NCI-H2227 treated with DMSO at 0.1 percent for 48 hours (cell line): ENCODE data around the gene RNF135.
A peak's percentile ranks its signal among the peaks of the same experiment; 100 is the strongest.
"Not testable (repeated sequence)": the region's sequence is repeated elsewhere in the genome, so short reads cannot be mapped to it uniquely, and the experiment has no call there.

Experiments
- DNase-seq: peaks from one replicate; lab custom pipeline; 2025; lab: John Stamatoyannopoulos, UW

RNF135 gene

GRCh38 chr17:31003225-31003866 lies 32.5 kb downstream of the RNF135 start:
- DNase-seq = no peak

GRCh38 chr17:31004160-31004559 lies 33.3 kb downstream of the RNF135 start:
- DNase-seq = no peak

- no peak for DNase-seq
Measured at GRCh38 chr17:31007695-31008373, 37.0 kb downstream of the RNF135 start.

- peak; percentile 16 for DNase-seq
Measured at GRCh38 chr17:31008374-31009041, 37.7 kb downstream of the RNF135 start.

- not testable (repeated sequence) for DNase-seq
Measured at GRCh38 chr17:31009042-31009702, 38.3 kb downstream of the RNF135 start.

- not testable (repeated sequence) for DNase-seq
Measured at GRCh38 chr17:31010014-31010413, 39.2 kb downstream of the RNF135 start.

- DNase-seq = no peak
Measured at GRCh38 chr17:31013844-31014243, 43.0 kb downstream of the RNF135 start.

- DNase-seq = no peak
Measured at GRCh38 chr17:31015639-31016038, 44.8 kb downstream of the RNF135 start.

- DNase-seq = no peak
Measured at GRCh38 chr17:31019004-31019403, 48.2 kb downstream of the RNF135 start.

- DNase-seq = not testable (repeated sequence)
Measured at GRCh38 chr17:31023171-31023570, 52.3 kb downstream of the RNF135 start.

GRCh38 chr17:31031841-31032240 lies 61.0 kb downstream of the RNF135 start:
- no peak for DNase-seq

- DNase-seq = not testable (repeated sequence)
Measured at GRCh38 chr17:31035611-31036010, 64.8 kb downstream of the RNF135 start.

- DNase-seq = not testable (repeated sequence)
Measured at GRCh38 chr17:31040837-31041236, 70.0 kb downstream of the RNF135 start.

- not testable (repeated sequence) for DNase-seq
Measured at GRCh38 chr17:31042378-31042777, 71.5 kb downstream of the RNF135 start.

GRCh38 chr17:31046856-31047425 lies 76.1 kb downstream of the RNF135 start:
- not testable (repeated sequence) for DNase-seq

GRCh38 chr17:31048142-31048541 lies 77.3 kb downstream of the RNF135 start:
- DNase-seq = no peak

GRCh38 chr17:31048780-31049179 lies 77.9 kb downstream of the RNF135 start:
- no peak for DNase-seq
